Spinal cord (tissue), 10 donors: ENCODE measurements around the gene ARL10. TPM values are rescaled to one million over a fixed set of nuclear protein-coding genes. Genes with fewer than 3 reads are reported as not detected.

ENCODE experiments used
- DNase-seq, 6 donors: peaks; one replicate each; pipeline versions ENCODE4 v3.0.0 to v3.0.0-alpha.2; 2013 to 2015; ENCODE audit warnings: low spot score in 6 of 6, low read depth in 4 of 6
- H3K27ac ChIP-seq: one replicate; pipeline ENCODE4 v1.5.1; 2013; ENCODE audit warnings: low read depth, low read length, control low read depth
- H3K27me3 ChIP-seq: one replicate; pipeline ENCODE4 v1.6.1; 2013; ENCODE audit warnings: low read length; ENCODE audit not compliant: control insufficient read depth, insufficient read depth
- H3K36me3 ChIP-seq: one replicate; pipeline ENCODE4 v1.6.1; 2013; ENCODE audit warnings: low read length; ENCODE audit not compliant: control insufficient read depth, insufficient read depth
- H3K4me1 ChIP-seq: one replicate; pipeline ENCODE4 v1.6.1; 2013; ENCODE audit warnings: low read length; ENCODE audit not compliant: control insufficient read depth, insufficient read depth
- H3K4me3 ChIP-seq: one replicate; pipeline ENCODE4 v1.5.1; 2013; ENCODE audit warnings: low read depth, low read length, control low read depth
- H3K9me3 ChIP-seq: one replicate; pipeline ENCODE4 v1.6.1; 2013; ENCODE audit warnings: low read length; ENCODE audit not compliant: control insufficient read depth, insufficient read depth
- WGBS: methylation state at CpG from one replicate; pipeline ENCODE4 v1.1.5; 2013; ENCODE audit warnings: missing lambda C conversion rate; ENCODE audit not compliant: insufficient coverage; 5-methylcytosine and 5-hydroxymethylcytosine counted together
- long read RNA-seq, 4 donors: transcript quantifications; one replicate each; lab custom pipeline, GENCODE V29; 2026
- polyA plus RNA-seq, 2 donors: library from polyadenylated mRNA; unstranded; fragments of 120-200 nt; gene quantifications; one replicate each; pipeline ENCODE4 v1.2.1, GENCODE V29; 2013; ENCODE audit not compliant: insufficient read length in 2 of 2
- total RNA-seq, 2 donors: library from RNA; depleted of rRNA in 1 of 2; stranded (reverse); fragments of 120-200 nt in 1 of 2; fragments of >200 nt in 1 of 2; gene quantifications; one replicate each; pipeline versions ENCODE4 v1.2.3 to v1.2.4, GENCODE V29; 2013 to 2014
- donor health status: healthy.

The ARL10 gene
- total RNA-seq (10 to 100 TPM; 22.6 to 27.2 TPM), polyA plus RNA-seq (10 to 100 TPM; 31.3 to 39.3 TPM)
- long read RNA-seq, donor 1, full-length matches to known transcripts, result 6 of 6 reads
- long read RNA-seq, donor 1, partial matches to known transcripts, result 0 of 6 reads
- long read RNA-seq, donor 1, other reads (novel, unspliced or antisense), result 0 of 6 reads
- long read RNA-seq, donor 2, full-length matches to known transcripts, result 2 of 2 reads
- long read RNA-seq, donor 2, partial matches to known transcripts, result 0 of 2 reads
- long read RNA-seq, donor 2, other reads (novel, unspliced or antisense), result 0 of 2 reads
- long read RNA-seq, donor 3, full-length matches to known transcripts, result 3 of 118 reads
- long read RNA-seq, donor 3, partial matches to known transcripts, result 82 of 118 reads
- long read RNA-seq, donor 3, other reads (novel, unspliced or antisense), result 33 of 118 reads
- long read RNA-seq, donor 4, full-length matches to known transcripts, result 2 of 2 reads
- long read RNA-seq, donor 4, partial matches to known transcripts, result 0 of 2 reads
- long read RNA-seq, donor 4, other reads (novel, unspliced or antisense), result 0 of 2 reads

GRCh38 chr5:176365351-176366231, at the start of gene ARL10:
Gene ARL10 (plus strand): TSS chr5:176365487. CDS start chr5:176365564, 77 bp downstream.
- no peaks in the 10 kb centered on the region for H3K27me3 ChIP-seq
- under 1% methylated on average over 108 of the region's 108 CpGs for WGBS
- peak within 1 kb of the TSS; percentile 51 for H3K4me3 ChIP-seq
- peaks cover 40% of the 10 kb centered on the region for H3K36me3 ChIP-seq
- DNase-seq, result peak in 5 of 6 donors; percentile 26 to 90 (median 54)
- H3K4me1 ChIP-seq, result peaks cover 14% of the 10 kb centered on the region
- H3K27ac ChIP-seq, result no peak within 1 kb of the TSS
- no peaks in the 10 kb centered on the region for H3K9me3 ChIP-seq

- H3K9me3 ChIP-seq, result no peaks in the 10 kb centered on the region
- no peaks in the 10 kb centered on the region for H3K27me3 ChIP-seq
- peaks cover 14% of the 10 kb centered on the region for H3K36me3 ChIP-seq
- no peak overlapping the region for H3K27ac ChIP-seq
- WGBS, result 67% methylated on average over 4 of the region's 7 CpGs
- H3K4me3 ChIP-seq, result no peak overlapping the region
- no peaks in the 10 kb centered on the region for H3K4me1 ChIP-seq
- no peak for DNase-seq
Observed at GRCh38 chr5:176317534-176318374, 47.5 kb upstream of the ARL10 start.

GRCh38 chr5:176319827-176320554, 45.3 kb upstream of the ARL10 start:
- no peak overlapping the region for H3K4me3 ChIP-seq
- H3K27me3 ChIP-seq, result no peaks in the 10 kb centered on the region
- peaks cover 16% of the 10 kb centered on the region for H3K36me3 ChIP-seq
- H3K9me3 ChIP-seq, result no peaks in the 10 kb centered on the region
- no peaks in the 10 kb centered on the region for H3K4me1 ChIP-seq
- 95% methylated on average over 7 of the region's 9 CpGs for WGBS
- no peak overlapping the region for H3K27ac ChIP-seq
- DNase-seq, result no peak

GRCh38 chr5:176320577-176320976, 44.7 kb upstream of the ARL10 start:
- WGBS, result no CpG with 5 or more reads among the region's 3 CpGs
- no peak for DNase-seq

GRCh38 chr5:176334031-176334770, 31.1 kb upstream of the ARL10 start:
- Histone ChIP-seq H3K4me3 (no peak overlapping the region), H3K27me3 (no peaks in the 10 kb centered on the region), H3K36me3 (peaks cover 4% of the 10 kb centered on the region), H3K9me3 (no peaks in the 10 kb centered on the region), H3K4me1 (no peaks in the 10 kb centered on the region), H3K27ac (no peak overlapping the region)
- no peak for DNase-seq

More at GRCh38 chr5:176320577-176320976, 44.7 kb upstream of the ARL10 start:
- Histone ChIP-seq H3K27me3 (no peaks in the 10 kb centered on the region), H3K4me1 (no peaks in the 10 kb centered on the region), H3K27ac (no peak overlapping the region), H3K36me3 (peaks cover 16% of the 10 kb centered on the region), H3K9me3 (no peaks in the 10 kb centered on the region), H3K4me3 (no peak overlapping the region)

- Histone ChIP-seq H3K36me3 (peaks cover 8% of the 10 kb centered on the region), H3K4me3 (no peak overlapping the region), H3K27ac (no peak overlapping the region), H3K4me1 (no peaks in the 10 kb centered on the region), H3K27me3 (no peaks in the 10 kb centered on the region), H3K9me3 (no peaks in the 10 kb centered on the region)
- no peak for DNase-seq
- WGBS, result 83% methylated on average over 1 of the region's 1 CpG
Observed at GRCh38 chr5:176337913-176338312, 27.4 kb upstream of the ARL10 start.

- H3K27me3 ChIP-seq, result no peaks in the 10 kb centered on the region
- H3K9me3 ChIP-seq, result no peaks in the 10 kb centered on the region
- no peaks in the 10 kb centered on the region for H3K4me1 ChIP-seq
- peaks cover 12% of the 10 kb centered on the region for H3K36me3 ChIP-seq
- no peak overlapping the region for H3K27ac ChIP-seq
- no CpG with 5 or more reads among the region's 5 CpGs for WGBS
- DNase-seq, result no peak
- no peak overlapping the region for H3K4me3 ChIP-seq
Observed at GRCh38 chr5:176339304-176339703, 26.0 kb upstream of the ARL10 start.

GRCh38 chr5:176341325-176342157, 23.7 kb upstream of the ARL10 start:
- H3K4me1 ChIP-seq, result no peaks in the 10 kb centered on the region
- peaks cover 16% of the 10 kb centered on the region for H3K36me3 ChIP-seq
- no peak overlapping the region for H3K4me3 ChIP-seq
- no peaks in the 10 kb centered on the region for H3K9me3 ChIP-seq
- no peak for DNase-seq
- H3K27ac ChIP-seq, result no peak overlapping the region
- no peaks in the 10 kb centered on the region for H3K27me3 ChIP-seq
- 94% methylated on average over 2 of the region's 2 CpGs for WGBS
